HG03045 (cell line): Measurements from ENCODE around the gene VHLL.
"Not testable (repeated sequence)": the region's sequence is repeated elsewhere in the genome, so short reads cannot be mapped to it uniquely, and the experiment has no call there.

Experiments
- ATAC-seq: cut with Tn5 transposase; IDR thresholded peaks from one replicate; pipeline ENCODE4 v1.9.1; 2021; ENCODE audit warnings: mild to moderate bottlenecking, moderate library complexity; ENCODE audit not compliant: unreplicated experiment

Gene VHLL

DNA sequence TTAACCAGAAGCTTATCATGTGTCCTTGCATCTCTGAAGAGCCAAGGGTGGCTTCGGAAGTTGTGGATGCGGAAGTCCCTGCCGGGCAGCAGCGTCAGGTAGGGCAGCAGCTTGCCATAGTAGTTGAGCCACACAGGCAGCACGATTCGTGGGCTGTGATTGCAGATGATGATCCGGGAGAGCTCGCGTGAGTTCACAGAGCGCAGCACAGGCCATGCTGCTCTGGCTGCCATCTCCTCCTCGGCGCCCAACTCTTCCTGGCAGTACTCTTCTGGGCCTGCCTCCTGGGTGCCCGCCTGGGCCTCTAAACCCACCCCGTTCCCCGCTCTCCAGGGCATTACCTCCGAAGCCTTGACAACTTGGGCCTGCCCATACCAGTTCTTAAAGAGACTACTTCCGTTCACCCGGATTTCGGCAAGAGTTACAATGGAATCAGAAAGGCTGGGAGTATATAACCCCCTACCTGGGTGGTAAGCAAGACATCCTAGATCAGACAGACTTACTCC is at the start of gene VHLL:
VHLL (minus strand) TSS at position 456 of the 506 bp plus-strand sequence; CDS start at position 338, 118 bp downstream.
- ATAC-seq: no peak

DNA sequence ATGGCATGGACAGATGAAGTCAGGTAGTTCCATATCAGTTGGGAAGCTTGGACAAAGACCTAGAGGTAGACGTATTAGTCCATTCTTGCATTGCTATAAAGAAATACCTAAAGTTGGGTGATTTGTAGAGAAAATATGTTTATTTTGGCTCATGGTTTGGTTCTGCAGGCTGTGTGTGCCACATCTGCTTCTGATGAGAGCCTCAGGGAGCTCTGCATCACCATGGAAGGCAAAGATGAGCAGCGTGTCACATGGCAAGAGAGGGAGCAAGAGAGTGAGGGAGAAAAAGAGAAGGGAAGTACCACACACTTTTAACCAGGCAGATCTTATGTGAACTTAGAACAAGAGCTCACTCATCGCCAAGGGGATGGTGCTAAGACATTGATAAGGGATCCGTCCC is 48.2 kb upstream of the VHLL start:
- ATAC-seq: no peak

DNA sequence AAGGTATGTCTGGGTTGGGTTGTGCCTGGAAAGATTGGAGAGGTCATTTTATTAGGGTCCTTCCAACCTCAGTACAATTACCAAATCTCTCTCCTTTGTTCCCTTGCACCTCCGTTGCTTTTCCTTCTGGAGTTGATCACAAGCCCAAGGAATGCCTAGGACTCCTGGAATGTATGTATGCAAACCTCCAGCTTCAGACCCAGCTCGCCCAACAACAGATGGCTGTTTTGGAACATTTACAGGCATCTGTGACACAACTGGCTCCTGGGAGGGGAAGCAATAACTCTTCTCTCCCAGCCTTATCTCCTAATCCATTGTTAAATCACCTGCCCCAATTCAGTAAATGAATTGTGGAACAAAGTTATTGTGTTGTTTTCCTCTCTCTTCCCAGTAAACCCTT is 47.5 kb upstream of the VHLL start:
- no peak for ATAC-seq

DNA sequence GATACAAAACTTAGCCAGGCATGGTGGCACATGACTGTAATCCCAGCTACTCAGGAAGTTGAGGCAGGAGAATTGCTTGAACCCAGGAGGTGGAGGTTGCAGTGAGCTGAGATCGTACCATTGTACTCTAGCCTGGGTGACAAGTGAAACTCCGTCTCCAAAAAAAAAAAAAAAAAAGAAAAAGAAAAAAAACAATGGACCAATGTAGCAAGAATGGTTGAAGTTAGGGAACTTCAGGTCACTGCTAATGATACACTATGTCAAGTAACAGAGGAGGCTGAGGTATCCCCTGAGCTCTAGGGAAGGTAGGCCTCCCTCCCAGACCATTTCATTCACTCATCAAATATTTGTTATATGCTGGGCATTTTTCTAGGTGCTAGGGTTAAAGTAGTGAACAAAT is 46.9 kb upstream of the VHLL start:
- ATAC-seq: not testable (repeated sequence)

DNA sequence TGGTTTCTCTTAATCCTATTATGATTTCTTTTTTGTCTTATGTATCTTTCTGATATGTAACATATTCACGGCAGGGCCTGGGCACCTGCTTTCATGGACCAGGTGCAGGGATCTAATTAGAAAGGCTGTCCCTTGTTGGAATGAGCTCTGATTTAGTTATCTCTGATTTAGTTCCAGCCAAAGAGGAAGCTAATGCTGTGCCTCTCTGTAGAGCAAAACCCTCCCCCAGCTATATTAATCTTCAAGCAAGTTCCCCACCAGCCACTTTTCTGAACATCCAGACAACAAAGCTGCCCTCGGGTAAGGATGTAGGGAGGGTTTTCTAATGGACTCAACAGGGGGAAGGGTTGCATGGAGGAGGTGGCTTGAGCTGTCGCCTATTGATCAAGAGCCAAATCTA is 45.3 kb upstream of the VHLL start:
- ATAC-seq: no peak

DNA sequence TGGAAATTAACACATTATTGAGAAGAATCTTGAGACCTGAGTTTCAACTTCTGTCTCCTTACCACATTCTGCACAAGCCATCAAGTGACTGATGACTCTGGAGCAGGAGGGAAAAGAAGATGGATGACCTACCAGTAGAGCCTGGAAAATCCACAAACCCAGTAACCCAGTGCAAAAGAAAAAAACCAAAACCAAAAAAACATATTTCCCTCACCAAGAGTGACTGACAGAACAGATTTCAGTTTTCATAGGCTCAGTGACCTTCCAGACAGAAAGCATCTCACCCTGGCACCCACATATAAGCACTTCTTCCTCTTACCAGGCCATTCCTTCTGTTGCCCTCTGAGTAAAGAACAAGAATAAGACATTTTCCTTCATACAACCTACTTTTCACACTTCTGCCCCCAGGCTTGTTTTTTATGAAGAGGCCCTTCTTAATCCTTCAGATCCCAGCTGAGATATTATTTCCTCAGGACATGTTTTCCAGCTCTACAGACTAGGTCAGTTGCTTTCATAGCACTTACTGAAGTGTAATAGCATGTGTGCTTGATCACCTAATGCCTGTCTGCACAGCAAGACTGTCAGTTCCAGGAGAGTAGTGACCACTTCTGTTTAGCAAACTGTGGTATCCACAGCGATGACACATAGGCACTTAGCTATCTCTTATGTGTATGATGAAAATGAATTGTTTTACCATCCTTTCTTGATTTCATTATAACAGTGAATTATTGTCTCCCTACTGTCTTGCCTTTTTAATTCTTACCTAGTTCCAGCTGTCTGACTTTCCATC is 43.3 kb upstream of the VHLL start:
- no peak for ATAC-seq

DNA sequence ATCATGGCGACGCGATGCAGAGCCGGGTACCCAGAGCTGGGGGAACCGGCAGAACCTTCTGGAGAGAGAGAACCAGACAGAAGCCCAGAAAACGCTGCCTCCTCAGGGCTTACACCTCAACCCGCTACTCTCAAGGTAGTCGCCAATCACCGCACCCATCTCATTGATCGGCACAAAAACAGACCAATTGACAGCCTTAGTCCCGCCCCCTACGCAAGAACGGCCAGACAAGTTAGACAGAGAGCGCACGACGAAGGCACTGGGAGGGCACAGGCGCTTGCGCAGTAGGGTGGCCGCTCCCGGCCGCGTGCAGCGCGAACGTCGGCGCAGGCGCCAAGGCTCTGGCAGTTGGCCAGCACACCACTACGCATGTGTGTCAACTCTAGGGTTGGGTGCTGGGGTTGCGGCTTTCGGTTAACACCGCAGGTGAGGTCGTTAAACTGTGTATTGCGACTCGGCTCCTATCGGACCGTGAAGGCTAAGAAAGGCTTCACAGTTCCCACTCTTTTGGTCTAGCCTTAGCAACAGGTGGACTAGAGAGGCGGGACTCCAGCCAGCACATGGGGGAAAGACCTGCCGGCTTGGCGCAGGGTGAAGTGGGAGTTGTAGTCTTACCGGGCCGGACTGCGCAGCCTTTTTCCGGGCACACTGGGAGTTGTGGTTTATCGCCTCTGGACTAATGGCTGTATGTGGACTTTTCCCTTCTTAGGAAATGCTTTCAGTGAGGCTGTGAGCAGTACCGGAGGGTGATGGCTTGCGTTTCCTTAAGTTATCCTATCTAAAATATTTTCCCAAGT is 39.3 kb upstream of the VHLL start, which contains the start of the genes CCT3 and TSACC:
CCT3 (minus strand) TSS at position 113 of the 797 bp plus-strand sequence; CDS start at position 5, 108 bp downstream.
TSACC (plus strand) TSS at position 347 of the 797 bp plus-strand sequence. CDS start 1,232 bp downstream, outside the sequence.
- ATAC-seq: peak; percentile 92

DNA sequence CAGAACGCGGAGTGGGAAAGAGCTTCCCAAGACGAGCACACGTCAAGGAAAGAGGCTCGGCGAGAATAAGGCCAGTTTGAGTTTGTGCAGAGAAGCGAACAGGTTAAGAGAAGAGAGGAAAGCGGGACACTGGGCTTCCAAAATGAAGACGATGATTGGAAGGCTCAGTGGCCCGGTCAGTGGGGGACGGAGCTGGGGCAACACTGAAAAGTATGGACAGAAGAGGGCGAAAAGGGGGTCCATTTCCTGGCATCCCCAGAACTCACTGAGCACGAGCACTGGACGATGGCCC is 38.7 kb upstream of the VHLL start:
- ATAC-seq: no peak

DNA sequence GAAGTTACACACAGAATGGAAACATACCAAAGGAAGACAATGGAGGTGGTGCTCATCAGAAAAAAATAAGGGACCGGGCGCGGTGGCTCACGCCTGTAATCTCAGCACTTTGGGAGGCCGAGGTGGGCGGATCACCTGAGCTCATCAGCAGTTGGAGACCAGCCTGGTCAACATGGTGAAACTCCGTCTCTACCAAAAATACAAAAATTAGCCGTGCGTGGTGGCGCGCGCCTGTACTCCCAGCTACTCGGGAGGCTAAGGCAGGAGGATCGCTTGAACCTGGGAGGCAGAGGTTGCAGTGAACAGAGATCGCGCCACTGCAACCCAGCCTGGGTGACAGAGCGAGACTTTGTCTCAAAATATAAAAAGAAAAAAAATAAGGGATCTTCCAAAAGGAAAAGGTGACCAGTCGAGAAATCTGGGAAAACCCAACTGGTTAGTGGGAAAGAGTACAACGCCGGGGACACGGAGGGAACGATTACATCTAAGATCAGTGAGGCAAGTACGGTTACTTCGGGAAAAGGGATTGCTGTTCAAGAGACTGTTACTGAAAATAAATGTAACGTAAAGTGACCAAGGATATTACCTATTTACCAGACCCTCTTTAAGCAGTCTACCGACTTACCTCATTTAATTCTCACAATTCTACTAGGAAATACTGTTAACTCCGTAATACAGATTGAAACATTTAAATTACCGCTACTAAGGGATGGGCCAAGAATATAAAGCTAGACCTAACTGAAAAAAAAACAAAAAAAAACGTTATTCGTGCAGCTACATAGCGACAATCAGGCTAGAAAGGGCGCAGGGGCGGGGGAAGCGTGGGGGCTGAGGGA is 38.2 kb upstream of the VHLL start:
- no peak for ATAC-seq

DNA sequence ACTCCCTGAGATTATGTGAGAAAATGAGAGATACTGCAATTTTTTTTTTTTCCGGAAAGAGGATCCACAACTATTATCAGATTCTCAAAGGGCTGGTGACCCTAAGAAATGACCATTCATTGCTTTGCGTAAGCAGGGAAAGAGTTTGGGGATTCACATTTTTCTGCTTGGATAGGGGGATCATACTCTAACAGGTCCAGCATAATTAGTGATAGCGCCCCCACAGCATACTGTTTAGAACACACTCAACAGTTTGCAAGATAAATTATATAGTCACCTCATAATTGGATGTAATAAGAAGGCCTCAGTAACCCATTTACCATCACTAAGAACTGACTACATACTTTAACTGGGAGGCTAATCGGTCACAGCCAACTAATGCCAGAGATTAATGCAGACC is 37.1 kb upstream of the VHLL start:
- no peak for ATAC-seq

DNA sequence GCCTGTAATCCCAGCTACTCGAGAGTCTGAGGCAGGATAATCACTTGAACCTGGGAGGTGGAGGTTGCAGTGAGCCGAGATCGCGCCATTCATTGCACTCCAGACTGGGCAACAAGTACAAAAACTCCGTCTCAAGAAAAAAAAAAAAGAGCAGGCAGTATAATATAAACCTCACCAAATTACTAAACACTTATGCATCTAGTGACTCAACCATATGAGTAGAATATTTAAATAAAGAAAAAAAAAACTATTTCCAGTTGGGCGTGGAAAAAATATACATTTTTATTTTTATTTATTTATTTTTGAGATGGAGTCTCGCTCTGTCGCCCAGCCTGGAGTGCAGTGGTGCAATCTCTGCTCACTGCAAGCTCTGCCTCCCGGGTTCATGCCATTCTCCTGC is 24.1 kb upstream of the VHLL start:
- not testable (repeated sequence) for ATAC-seq

DNA sequence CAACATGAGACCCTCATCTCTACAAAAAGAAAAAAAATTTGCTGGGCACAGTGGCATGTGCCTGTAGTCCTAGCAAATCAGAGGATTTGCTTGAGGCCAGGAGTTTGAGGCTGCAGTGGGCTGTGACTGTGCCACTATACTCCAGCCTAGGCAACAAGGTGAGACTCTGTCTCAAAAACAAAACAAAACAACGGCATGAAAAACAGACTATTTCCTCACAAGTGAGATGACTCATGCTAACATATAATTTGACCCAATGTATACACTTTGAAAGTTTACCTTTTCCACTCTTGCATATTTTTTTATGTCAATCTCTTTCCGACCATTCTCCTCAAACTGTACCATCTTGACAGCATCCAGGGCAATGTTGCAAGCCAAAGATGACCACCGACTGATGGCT is 21.5 kb upstream of the VHLL start:
- ATAC-seq: no peak

DNA sequence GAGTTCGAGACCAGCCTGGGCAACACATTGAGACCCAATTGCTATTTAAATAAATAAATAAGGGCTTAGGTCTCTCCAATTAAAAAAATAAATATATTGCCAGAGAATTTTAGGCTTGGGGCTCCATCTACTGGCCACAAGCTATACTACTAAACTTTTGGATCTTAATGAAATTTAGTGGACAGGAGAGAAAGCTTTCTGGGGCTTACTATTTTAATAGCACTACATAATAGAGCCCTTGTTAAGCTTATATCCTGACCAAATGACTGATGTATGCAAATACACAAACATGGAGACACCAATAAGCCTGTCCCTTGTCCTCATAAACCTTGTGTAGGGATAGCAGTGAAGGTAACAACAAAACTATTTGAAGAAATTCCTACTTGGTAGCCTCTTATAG is 20.6 kb upstream of the VHLL start:
- no peak for ATAC-seq

DNA sequence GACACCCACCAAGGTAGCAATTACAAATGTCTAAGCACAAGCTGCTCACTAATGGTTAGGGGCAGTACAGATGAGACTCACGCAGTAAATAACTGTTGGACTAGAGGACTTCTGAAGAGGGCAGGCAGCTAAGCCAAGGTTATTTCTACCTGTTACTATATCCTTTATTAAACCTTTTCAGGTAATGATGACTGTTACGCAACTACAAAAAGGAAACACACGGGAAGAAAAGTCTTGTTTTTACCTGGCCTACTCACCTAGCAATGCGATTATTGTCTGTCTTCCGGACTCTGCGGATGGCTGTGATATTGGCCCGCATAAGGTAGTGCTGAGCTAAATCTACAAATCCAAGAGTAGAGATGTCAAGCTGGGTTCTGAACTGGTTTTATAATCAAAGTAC is 17.8 kb upstream of the VHLL start:
- ATAC-seq: no peak

DNA sequence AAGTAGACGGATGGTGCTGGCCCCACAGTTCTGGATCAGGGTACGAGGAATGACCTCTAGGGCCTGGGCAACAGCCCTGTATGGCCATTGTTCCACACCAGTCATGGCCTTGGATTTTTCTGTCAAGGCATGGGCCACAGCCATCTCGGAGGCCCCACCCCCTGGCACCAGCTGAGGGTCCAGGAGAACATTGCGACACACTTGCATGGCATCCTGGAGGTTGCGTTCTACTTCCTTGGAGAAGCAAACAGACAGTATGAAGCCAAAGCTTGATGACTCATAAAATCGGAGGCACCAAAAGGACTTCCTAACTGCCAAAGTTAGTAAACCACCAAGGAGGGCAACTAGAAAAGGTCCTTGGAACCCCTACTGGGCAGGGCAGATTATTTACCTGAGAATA is 11.9 kb upstream of the VHLL start:
- ATAC-seq: no peak

DNA sequence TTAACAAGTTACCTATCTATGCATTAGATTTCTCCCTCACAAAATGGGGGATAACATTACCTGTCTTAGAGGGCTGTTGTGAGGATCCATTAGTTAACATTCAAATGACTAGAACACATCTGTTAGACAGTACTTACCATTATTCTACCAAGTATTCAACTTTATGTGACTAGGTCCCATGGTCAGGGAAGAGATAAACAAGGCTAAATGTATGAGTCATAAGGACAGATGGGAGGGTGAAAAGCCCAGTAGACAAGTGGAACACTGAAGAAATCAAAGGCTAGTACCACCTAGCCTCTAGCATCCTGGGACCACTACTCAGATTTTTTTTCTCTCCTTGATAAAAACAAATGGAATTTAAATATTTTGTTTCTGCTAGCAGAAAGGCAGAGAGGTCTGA is 9.0 kb upstream of the VHLL start:
- no peak for ATAC-seq

DNA sequence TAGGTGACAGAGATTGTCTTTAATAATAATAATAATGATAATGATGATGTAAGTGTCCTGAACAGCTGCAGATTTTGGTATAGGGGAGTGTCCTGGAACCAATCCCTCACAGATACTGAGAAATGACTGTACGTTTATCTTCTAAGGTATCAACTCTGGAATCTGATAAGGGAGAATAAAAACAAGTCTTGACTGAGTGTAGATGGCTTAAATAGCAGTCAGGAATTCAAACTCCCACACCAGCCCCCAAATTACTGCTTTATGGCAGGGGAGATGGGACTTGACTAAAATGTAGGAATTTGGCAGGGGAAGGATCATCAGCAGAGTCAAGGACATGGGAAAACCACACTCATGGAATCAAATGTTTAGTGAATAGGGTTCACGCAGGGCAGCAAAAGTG is 6.1 kb upstream of the VHLL start:
- ATAC-seq: no peak

DNA sequence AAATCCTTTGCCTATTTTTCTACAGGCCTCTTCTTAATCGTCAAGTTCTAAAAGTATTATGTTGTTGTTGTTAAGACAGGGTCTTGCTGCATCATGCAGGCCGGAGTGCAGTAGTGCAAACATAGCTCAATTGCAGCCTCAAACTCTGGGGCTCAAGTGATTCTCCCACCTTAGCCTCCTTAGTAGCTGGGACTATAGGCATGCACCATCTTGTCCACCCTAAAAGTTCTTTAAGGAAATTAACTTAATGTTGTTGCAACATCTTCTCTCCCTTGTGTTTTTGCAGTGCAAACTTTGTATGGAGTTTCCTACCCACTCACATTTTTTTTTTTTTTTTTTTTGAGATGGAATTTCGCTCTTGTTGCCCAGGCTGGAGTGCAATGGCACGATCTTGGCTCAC is 4.1 kb upstream of the VHLL start:
- ATAC-seq: no peak

DNA sequence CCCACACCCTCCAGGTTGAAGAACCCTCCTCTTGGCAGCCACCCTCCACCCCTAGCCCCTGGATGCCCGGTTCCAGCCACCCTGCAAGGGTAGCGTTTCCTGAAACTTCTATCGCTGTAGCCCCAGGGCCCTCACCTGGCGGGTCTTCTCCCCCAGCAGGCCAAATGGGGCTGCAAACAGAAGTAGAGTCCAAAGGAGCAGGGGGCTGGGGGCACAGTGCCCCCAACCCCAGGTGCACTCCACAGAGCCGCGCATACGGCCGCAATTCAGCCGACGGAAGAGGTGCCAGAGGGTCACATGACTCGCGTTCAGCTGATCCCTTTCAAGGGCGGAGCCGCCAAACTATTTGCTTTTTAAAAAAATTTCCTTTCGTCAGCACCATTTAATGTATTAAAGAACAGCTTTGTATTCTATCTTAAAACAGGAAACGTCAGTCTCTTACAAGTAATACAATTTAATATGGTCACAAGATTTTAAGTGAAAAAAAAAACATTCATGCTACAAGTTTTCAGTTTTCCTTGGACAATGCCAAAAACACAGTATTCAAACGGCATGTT is 3.6 kb downstream of the VHLL start, which contains the start of gene GLMP:
GLMP (minus strand) TSS at position 289 of the 557 bp plus-strand sequence; CDS start at position 255, 34 bp downstream.
- ATAC-seq: no peak

DNA sequence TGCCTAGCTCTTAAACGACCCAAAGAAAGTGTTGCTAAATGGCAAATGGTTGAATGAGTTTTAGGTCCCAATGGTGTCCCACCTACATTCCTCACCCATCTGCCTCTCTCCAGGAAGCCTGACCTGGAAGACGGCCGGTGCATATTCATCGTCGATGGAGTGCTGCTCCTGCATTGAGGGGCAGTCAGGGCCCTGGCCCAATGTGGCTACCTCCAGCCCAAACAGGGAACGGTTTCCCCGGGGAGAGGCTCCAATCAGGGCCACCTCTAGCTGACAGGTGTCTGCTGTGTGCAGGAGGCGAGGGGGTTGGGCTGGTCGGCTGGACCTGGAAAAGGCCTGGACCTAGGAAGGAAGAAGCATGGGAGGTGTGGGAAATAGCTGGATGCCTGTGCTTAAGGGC is 5.2 kb downstream of the VHLL start:
- ATAC-seq: no peak

DNA sequence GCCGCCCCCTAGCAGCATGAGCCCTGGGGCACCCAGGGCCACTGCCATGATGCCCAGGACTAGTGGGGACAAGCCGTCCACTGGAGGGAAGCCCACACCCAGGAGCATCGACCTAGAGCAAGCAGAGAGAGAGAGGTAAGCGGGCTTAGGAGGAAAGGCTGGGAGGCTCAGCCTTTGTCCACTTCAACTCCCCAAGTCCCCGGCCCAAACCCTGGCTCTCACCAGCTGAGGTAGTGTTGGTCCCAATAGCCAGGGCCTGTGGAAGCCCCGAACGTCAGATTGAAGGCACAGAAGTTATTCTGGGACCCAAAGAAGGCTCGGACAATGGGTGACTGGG is 6.0 kb downstream of the VHLL start:
- ATAC-seq: no peak
